NCI-H2029 (cell line): ENCODE measurements around the gene STX16.

Source experiments
- DNase-seq: peaks from one replicate; lab custom pipeline; 2025; lab: John Stamatoyannopoulos, UW

Gene STX16

DNA sequence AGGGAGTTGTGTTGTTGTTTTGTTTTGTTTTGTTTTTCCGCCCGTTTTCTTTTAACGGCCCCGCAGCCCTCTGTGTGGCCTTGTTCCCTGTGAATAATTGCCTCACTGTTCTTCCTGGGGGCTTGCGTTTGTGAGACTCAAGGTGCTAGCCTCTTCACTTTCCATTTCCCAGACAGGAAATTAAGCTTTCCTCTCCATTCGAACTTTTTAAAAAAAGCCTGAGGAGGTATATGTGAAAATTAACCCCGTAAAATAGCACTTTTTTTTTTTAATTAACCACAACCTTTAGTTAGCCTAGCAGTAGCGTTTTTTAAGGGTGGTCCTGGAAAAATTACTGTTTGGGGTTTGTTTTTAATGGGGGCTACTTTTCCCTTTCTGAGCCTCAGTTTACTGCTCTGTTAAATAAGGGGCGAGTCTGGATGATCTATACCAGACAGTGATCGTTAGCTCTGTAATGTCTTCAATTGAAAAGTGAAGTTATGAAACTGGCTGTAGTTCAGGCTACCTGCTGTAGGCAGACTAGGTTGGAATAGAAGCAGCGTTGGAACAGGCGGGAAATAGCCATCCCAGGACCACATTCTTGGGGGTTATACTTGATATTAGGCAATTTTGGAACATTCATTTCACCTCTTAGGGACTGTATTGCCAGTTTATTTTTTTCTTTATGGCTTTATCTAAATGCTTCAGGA is 1.7 kb downstream of the STX16 start:
- no peak for DNase-seq

DNA sequence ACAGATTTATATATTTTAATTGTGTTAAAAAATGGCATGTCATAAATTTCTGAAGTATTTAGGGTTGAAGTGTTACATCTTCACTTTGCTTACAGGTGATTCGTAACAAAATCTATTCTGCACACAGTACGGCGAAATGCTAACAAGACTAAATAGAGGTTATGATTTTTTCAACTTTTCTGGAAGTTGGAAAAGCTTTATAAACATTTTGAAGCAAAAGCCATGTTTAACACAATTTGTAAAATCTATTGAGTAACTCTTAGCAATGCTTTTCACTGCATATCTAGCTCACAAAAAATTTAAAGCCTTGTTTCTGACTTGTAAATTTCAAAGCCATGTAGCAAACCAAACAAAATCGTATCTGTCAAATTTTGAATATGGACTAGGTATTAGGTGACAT is 3.3 kb downstream of the STX16 start:
- no peak for DNase-seq

DNA sequence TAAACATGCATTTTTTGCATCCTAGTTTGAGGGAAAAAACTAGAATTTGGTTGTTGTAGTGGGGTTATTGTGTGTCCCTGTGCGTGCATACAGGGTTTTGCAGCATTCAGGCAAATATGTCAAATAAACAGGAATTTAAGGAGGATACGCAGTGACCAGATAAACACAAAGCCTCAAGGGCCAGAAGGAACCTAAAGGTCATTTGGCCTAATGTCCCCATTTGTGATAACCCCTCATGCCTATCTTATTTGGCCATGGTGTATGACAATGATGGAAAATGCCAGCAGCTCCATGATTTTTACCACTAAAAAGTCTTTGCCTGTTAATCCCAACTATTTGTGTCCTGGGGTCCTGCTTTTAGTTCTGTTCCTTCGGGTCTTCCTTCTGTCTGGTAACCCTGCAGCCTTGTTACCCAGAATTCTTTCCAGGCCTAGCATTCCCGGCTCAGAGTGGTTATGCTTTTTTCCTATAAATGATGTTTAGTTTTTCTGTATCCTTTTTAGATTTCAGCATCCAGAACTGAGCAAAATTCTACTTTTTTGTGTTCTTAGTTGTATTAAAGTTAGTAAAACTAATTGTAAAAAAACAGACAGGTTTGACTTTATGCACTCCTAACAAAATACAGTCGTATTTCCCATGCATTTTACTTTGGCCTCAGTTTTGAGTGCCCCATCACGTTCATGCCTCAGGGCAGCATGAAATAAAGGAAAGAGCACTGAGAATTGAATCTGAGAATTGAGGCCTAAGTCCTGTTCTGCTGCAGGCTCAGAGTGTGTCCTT is 4.4 kb downstream of the STX16 start:
- no peak for DNase-seq

DNA sequence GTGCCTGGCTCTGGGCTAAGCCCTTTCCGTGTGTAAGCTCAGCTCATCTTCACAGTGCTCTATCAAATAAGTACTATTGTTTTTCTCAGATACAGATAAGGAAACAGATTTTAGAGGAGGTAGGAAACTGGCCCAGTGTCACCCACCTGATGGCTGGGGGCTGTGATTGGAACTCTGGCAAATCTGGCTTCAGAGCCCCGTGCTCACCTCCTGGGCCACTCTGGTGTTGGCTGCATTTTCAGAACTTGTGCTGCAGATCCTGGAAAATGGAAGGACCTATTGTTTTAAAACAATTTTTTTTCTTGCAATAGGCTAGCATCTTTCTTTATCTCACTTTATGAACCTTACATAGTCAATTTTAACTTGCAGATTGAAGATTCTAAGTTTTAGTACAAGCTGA is 5.7 kb downstream of the STX16 start:
- no peak for DNase-seq

DNA sequence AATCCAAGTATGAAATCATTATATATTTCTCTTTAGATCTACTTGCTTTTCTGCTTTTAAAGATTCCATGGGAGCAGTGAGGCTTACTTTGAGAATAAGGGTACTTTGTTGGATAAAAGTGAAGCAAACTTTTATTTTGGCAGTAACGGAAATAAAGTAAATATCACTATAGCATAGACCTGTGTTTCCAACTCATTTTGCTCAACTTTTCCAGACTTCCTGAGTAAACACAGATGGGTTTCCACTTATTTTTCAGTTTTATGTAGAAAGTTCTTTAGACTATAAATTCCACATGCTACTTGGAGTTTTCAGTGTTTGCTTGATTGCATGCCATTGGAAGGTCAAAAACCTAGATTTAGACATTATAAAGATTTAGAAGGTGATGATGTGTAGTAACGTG is 6.2 kb downstream of the STX16 start:
- DNase-seq: no peak

DNA sequence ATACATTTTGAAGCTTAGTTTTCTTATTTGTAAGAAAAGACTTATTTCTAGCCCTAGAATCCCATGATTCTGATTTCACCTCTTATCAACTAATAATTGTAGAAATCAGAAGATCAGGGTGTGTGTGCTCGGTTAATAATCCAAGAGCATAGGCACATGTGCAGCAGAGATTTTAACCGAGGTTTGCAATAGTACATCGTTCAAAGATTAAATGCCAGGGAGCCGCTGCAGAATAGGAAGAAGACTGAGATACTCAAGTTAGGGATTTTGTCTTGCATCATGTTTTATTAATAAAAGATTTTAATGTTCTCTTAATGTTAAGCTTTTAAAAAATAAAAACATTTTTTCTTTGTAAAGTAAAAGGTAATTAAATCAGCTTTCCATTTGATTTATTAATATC is 6.9 kb downstream of the STX16 start:
- DNase-seq: no peak

DNA sequence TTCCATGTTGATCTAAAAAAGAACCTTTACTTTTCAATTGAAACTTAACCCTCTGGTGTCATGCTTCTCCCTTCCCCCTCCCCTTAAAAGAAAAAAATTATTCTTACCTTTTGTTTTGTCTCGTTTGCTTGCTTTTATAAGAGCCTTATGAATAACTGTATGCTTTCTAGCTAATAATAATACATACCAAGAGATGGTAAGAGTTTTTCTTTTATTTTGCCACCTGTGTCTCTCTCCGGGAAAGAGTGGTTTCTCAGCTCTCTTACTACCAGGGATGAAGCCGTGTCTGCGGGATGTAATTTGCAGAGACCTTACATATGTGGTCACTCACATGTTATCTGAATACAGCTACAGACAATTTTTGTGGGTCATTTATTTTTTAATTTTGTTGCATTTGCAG is 7.7 kb downstream of the STX16 start:
- DNase-seq: no peak

DNA sequence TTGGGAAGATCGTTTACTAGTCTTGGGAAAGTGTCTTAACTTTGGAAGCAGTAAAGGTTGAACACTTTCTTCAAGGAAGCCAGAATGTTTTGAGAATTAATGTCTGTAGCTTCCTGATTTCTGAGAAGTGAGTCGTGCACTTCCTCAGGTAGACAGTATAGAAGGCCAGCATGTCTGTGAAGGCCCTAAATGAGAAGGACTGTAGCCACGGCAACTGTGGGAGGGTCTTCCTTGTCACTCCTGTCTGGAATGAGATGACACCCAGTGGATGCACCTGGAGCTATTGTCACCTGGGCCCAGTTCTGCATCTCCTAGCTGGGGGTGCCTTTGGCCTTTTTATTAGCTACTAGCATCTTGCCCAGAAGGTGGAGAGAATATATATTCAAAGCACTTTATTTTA is 8.8 kb downstream of the STX16 start:
- peak; percentile 13 for DNase-seq

DNA sequence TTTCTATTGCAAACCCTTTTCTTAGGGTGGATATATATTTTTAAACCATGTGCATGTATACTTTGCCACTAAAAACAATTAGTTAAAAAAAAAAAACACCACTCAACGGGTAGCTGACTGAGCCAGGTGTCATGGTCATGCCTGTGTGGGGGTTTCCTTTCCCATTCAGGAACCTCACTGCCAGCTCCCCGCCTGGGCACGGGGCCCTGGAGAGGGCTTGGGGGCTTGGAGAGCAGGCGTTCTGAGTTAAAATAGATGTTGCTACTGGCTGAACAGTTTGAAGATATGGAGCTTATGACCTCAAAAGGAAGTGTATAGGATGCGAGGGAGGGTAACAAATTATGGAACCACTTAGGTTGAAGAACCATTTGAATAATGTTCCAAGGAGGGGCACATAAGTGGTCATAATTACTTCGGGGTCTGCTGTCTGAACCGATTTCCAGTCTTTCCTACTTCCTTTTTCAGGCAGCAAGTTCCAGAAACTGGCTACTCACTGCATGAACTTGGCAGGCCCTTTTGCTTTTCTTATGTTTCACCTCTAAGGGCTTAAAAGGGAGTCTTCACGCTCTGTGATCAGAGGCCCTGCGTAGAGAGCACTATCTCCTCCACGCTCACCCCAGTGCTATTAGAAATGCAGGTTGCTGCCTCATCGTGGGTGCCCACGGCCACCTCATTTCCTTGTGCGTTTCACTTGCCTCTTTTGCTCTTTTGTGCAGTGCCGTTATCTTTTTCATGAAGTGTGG is 9.9 kb downstream of the STX16 start:
- DNase-seq: no peak

DNA sequence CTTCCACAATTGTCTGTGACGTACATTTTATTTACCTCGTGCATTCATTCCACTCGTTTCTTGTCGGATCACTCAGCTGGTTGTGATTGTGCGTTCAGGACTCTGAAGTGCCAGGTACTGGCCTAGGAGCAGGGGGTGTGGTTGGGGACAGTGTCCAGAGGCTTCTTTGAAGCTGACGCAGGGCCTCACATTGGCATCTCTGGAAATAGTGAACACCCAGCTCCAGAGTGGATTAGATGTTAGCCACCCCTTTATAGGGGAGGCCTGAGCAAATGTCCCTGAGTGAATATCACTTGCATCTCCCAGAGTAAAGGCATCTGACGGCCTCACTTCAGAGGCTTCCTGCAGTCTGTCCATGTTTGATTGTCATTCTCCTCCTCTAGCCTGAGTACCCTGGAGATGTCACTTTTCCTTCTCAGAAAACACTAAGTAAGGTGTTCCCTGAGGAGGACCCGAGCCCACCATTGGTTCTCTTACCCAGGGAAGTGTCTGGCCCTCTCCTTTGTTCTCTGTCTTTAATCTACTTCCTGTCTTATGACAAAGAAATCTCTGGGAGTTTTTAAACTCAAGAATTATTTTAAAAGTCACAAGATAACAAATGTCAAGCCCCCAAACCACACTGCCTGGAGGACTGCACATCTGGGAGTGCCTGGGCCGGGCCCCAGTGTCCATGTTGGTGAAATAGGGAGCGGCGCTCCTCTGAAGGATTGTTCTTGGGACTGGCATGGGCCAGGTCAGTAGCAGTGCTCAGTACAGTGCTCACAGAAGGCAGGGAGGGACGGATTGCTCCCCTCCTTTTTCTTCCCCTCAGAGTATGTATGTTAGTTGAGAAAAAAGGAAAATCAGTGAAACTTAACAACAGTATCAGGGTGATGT is 10.8 kb downstream of the STX16 start:
- no peak for DNase-seq

DNA sequence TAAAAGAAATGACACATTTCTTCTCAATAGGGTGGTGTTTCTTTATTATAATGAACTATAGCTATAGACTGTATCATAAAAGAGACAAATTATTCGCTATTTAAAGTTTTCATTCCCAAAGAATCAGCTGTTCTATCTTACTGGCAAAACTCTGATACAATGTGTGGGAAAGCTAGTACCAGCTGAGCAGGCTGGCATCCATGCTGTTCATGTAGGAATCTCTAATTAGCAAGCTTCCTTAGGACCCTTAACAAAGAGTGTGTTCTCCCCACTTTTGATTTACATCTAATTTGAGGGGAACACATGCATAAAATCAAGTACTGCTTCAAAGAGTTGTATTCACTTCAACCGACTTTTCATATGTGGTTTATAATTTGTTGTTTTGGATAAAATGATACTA is 13.2 kb downstream of the STX16 start:
- DNase-seq: no peak

DNA sequence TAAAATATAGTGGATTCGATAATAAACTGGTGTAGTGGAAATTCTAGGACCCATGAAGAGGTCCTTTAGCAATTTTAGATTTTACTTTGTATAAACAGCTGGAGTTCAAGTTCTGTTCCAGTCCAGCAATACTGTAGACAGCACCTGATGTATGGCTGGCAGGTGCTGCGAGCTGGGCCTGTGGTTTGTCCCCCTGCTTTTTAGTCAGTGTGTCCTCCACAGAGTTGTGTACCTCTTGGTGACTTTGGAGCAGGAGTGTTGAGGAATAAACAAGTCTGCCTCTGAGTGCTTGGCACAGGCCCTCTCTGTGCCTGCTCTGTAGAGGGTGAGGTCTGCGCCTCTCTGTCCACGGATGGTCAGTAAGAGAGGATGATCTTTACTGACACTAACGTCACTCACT is 13.8 kb downstream of the STX16 start:
- no peak for DNase-seq

DNA sequence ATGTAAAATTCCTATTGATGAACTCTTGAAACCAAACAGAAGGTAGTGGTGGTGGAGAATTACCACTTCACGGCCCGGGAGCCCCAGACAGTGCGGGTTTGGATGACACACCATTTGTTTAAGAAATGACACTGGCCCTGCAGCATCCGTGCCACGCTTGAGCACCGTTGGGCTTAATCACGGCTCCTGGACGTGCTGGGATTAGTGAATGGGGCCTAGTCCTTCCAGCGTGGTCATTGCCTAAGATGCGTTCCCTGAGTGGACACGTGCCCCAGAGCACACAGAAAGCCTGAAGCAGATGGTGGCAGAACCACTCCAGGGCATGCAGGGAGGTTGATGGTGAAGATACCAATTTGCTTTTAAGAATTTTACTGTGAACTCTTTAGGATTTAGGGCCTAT is 14.5 kb downstream of the STX16 start:
- no peak for DNase-seq

DNA sequence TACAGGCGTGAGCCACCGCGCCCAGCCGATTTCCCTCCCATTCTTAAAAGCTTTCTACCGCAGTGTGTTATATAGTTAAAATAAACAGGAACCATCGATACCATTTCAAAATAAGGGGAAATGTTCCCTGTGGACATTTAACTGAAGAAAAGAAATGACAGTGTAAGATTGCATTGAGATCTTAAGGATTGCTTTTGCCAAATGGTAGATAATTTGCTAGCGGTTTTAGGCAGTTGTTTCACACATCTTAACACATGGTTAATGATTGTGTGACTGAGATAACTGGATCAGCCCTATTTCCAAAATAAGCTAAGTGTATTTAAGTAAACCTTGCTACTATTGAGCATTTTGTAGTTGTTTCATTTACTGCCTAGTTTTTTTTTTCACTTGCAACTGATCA is 15.6 kb downstream of the STX16 start:
- no peak for DNase-seq

DNA sequence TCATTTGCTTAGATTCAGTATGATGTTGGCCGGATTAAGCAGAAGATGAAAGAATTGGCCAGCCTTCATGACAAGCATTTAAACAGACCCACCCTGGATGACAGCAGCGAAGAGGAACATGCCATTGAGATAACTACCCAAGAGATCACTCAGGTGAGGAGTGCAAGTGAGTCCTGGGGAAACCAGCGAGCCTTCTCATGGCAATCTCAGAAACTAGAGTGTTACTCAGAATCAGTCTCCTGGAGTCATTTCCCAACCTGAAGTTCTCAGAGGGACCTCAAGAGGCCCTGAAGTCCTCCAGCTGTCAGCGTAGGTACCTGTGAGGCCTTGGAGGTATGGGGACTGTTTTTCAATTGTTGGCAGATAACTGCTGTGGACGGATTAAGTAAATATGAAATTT is 16.9 kb downstream of the STX16 start:
- no peak for DNase-seq

DNA sequence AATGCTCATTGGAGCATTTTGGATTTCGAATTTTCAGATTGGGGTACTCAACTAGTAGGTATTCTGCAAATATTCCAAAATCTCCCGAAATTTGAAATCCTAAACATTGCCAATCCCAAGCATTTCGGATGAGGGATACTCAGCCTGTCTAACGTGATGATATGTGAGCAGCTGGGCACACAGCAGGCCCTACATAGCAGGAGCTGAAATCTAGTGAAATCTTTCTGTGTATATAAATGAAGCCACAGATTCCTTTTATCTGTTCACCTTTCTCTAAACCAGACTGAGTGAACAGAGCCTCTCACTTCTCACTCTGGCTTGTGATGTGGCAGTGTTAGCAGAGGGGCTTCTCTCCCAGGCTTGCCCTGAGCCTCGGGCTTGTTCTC is 17.8 kb downstream of the STX16 start:
- no peak for DNase-seq

DNA sequence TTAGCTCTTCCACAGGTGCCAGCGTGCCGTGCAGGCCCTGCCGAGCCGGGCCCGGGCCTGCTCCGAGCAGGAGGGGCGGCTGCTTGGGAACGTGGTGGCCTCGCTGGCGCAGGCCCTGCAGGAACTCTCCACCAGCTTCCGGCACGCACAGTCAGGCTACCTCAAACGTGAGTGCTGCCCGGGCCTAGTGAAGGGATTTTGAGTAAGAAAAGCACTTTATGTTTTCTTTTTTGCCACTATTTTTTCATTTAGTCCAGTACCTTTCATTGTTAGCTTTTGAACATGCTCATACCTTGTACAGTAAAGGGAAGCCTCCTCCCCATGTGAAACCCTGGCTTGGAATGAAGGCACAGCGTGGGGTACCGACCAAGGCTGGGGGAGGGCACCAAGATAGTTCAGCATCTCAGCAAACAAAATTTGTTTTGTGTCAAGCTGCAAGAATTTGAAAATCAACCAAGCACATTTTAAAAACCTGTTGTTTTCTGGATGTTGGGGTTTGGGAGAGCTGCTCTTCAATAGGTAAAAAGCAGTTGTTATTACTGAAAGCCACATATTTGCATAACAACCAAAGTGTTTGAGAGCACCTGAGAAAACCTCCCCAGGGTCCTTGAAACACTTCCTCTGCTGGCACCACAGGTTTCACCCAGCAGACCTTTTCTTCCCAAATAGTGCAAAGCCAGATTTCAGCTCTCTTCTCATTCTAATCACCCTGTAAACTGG is 18.4 kb downstream of the STX16 start:
- no peak for DNase-seq

DNA sequence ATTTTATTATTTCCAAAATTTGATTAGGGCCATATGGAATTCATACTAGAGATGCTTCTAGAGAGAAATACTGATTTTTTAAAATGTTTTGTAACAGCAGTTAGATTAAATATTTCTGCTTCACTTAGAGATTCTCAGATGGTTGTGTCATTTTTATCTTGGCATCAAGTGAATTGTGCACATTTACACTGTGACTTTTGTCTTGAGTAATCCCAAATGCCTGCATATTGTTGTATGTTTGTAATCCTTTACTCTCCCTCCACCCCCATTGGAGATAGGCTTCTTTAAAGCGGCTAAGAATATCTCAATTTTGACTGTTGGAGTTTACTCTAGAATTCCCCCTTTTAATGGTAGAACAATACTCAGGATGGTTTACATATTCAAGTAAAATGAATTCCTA is 19.0 kb downstream of the STX16 start:
- no peak for DNase-seq

DNA sequence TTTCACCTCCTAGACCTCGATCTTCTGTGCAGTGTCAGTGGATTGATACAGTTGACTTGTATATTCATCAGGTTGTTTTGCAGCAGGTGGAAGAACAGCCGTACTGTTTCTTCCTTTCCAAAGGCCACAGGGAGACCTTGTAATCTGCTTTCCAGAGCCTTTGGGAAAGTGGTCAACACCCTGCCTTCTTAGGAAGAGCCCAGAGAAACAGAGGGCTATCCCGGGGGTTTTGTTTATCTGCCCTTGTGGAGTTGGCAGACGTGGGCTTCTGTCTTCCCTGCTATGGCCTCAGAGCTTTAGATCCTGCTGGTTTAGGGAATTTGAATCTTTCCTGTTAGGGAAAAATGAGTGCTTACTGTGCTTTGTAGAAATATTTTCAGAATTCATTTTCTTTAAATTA is 19.6 kb downstream of the STX16 start:
- no peak for DNase-seq

DNA sequence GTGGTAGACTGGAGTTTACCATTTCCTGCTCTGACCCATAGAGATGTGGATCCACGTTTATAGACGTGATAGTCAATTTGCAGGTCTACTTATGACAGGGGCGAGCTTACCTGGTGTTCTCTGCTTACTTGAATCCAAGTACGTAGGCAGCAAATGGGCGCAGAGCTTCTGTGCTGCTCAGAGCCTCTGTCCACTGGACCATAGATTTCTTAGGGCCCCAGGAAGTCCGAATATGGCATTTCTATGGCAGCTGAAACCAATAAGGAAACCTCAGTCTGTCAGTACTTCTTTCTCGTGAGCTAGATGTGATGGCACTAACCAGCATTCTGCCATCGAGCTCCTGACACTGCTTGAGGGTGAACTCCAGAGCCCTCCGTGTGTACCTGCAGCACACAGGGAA is 22.0 kb downstream of the STX16 start:
- DNase-seq: no peak

DNA sequence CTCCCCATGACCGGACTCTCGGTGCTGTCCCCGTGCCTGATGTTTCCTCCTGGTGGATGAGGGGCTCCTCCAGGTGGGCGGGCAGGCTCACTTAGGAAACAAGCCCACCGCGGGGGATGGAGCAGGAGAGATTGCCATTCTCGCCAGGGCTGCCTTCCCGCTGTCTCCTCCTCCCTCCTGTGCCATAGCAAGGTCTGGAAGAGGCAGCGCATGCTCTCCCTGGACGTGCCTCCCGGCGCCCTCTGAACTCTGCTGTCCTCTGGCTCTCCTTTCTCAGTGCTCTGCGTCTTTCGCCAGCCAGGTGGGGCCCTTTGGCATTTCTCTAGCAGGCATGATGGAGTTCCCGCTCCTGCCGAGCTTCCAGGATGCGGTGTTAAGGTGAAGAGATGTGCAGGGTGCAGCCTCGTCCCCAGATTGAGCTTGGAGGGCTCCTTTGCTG is 24.1 kb downstream of the STX16 start:
- DNase-seq: no peak

DNA sequence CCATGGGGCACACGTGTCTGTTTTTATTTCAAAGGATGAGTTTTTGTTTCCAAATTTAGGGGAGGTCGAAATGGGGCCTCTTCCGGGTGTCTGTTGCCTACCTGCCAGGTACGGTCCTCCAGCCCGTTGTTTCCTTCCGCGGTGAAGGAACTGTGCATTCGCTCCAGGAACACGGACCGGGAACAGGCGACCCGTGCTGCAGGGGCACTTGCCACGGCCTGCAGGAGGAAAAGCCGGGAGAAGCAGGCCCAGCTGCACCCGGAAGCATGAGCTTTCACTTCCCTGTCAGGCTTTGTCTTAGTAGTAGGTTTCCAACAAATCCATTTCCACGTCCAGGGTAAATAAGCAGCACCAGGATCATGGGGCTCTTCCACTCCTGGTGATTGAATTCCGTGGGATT is 24.6 kb downstream of the STX16 start:
- DNase-seq: no peak
